IPS-18c (cell line): ENCODE measurements around the gene SLC17A2.

Source experiments
- H3K4me3 ChIP-seq: 2 replicates; pipeline ENCODE4 v1.7.0; 2013; ENCODE audit warnings: low read depth, mild to moderate bottlenecking, low read length, moderate library complexity; ENCODE audit not compliant: insufficient read depth
- H3K9me3 ChIP-seq: one replicate; pipeline ENCODE4 v1.6.1; 2013; ENCODE audit warnings: mild to moderate bottlenecking, low read length, moderate library complexity; ENCODE audit not compliant: control insufficient read depth, insufficient read depth

SLC17A2 gene

GRCh38 chr6:25874822-25875562 lies 55.5 kb downstream of the SLC17A2 start:
- Histone ChIP-seq H3K9me3 (no peaks in the 10 kb centered on the region), H3K4me3 (no peak overlapping the region)

DNA sequence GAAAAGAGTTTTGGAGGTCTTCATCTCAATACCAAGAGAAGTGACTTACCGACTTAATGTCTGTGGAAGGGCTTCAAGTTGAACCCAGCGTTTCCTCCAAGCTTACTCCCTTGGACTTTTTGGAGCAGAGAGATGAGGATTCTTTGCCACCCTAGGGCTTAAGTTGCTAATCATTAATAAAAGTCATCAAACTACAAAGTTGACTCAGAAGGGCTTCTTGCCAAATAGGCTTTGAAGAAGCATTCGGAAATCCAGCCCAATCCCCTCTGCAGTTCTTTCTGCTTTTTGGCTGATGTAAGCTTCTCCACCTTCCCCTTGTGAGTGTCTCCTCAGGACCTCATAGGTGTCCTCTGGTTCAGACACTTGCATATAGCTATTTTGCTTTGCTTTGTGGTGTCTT lies 56.4 kb downstream of the SLC17A2 start, which contains the start of gene SLC17A3:
TSS of gene SLC17A3 (minus strand) at position 126 of the 400 bp plus-strand sequence. CDS start 5,856 bp downstream, outside the sequence.
- no peaks in the 10 kb centered on the region for H3K9me3 ChIP-seq
- H3K4me3 ChIP-seq, result no peak within 1 kb of the TSS

- Histone ChIP-seq H3K9me3 (no peaks in the 10 kb centered on the region), H3K4me3 (no peak overlapping the region)
These were observed 57.7 kb downstream of the SLC17A2 start for GRCh38 chr6:25872814-25873213.

DNA sequence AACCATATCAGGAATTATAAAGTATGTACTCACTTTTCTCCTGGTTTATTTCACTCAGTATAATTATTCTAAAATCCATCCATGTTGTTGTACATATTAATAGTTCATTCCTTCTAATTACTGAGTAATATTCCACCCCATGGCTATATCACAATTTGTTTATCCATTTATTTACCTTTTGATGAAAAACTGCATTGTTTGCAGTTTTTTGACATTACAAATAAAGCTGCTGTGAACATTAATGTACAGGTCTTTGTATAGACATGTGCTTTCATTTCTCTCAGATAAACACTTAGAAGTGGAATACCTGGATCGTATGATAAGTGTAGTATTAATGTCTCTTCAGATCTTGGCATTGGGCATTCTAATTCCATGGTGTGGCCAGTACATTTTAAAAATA lies 60.7 kb downstream of the SLC17A2 start:
- H3K4me3 ChIP-seq, result no peak overlapping the region
- no peaks in the 10 kb centered on the region for H3K9me3 ChIP-seq

DNA sequence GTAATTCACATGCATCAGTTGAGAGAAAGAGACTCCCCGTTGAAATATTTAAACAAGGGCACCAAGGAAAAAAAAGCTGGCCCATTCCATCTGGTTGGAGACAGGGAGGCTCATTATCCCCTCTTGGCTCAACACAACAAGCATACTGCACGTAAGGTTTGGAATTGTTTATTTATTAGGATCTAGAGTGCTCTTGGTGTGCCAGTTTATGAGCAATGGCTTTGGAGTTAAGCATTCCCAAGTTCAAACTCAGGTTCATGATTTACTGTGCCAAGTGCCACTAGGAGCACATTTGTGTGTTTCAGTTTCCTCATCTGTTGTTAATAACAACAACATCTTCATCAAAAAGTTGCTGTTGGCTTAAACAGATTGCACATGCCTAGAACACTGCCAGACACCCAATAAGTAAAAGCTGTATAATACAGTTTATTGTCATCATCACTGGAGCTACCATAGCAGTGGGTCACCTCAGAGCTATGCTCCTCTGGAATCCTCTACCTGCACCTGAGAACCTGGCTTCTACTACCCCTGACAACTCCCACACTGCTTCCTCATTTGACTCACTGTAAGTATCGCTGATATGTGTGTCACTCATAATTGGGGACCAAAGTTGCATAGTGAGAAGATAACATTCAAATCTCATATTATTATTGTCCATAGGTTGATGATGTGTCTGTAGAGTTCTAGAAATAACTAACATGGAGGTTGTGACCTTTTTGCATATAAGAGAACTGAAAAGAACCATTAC lies 61.9 kb downstream of the SLC17A2 start:
- no peak overlapping the region for H3K4me3 ChIP-seq

DNA sequence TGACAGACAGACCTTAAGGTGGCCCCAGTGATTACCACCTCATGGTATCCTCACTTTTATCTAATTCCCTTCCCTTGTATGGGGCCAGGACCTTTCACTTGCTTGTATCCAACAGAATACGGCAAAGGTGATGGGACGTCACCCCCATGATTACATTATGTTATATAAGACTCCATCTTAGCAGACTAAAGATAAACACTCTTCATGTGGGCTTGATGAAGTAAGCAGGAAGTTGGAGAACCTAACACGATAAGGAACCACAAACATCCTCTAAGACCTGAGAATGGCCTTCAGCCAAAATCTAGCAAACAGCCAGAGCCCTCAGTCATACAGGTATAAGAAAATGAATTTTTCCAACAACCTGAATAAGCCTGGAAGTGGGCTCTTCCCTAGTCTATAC lies 64.5 kb downstream of the SLC17A2 start:
- Histone ChIP-seq H3K4me3 (no peak overlapping the region), H3K9me3 (no peaks in the 10 kb centered on the region)

More for the DNA sequence above, 61.9 kb downstream of the SLC17A2 start:
- H3K9me3 ChIP-seq, result no peaks in the 10 kb centered on the region

GRCh38 chr6:25863360-25863759 lies 67.1 kb downstream of the SLC17A2 start:
- no peak overlapping the region for H3K4me3 ChIP-seq
- H3K9me3 ChIP-seq, result no peaks in the 10 kb centered on the region
